OCI-LY3 (cell line): ENCODE measurements around the gene HHAT.

Experiments used
- CTCF ChIP-seq: fragments of 200-600, 300-600 bp; sonication (generic); IDR thresholded peaks from 2 replicates; pipeline ENCODE4 v1.5.1; 2014; ENCODE audit warnings: antibody characterized with exemption, low read length, low read depth
- EZH2phosphoT487 ChIP-seq: fragments of 200-600 bp; shearing (Covaris generic); IDR thresholded peaks from 2 replicates; pipeline ENCODE4 v1.6.1; 2018; ENCODE audit warnings: antibody characterized with exemption, mixed run types, low read depth

- TF ChIP-seq CTCF (no peak), EZH2phosphoT487 (no peak)
These were observed 26.2 kb upstream of the HHAT start for GRCh38 chr1:210302501-210302900.
